CD14-positive monocyte (primary cell): ENCODE data around the gene WDR64. TPM values are rescaled to one million over a fixed set of nuclear protein-coding genes. Genes with fewer than 3 reads are reported as not detected.

ENCODE experiments used
- DNase-seq, 3 donors: peaks; one replicate each; pipeline ENCODE4 v3.0.0-alpha.2; 2011 to 2022
- H2AFZ ChIP-seq: 2 replicates; pipeline ENCODE4 v1.6.0; 2012; ENCODE audit warnings: mild to moderate bottlenecking, low read depth, low read length, inconsistent platforms; ENCODE audit not compliant: insufficient read depth, poor library complexity, severe bottlenecking
- H3K27ac ChIP-seq, 2 donors: 1 replicate in 1 of 2; 2 replicates in 1 of 2; pipeline ENCODE4 v1.5.1; 2012 to 2013; ENCODE audit warnings: low read length in 2 of 2, control low read depth in 1 of 2, inconsistent platforms in 1 of 2, low read depth in 1 of 2, mild to moderate bottlenecking in 1 of 2
- H3K27me3 ChIP-seq, 2 donors: one replicate each; pipeline versions ENCODE4 v1.6.0 to v1.6.1; 2011 to 2013; ENCODE audit warnings: low read length in 2 of 2; ENCODE audit not compliant: control insufficient read depth in 2 of 2, insufficient read depth in 2 of 2
- H3K36me3 ChIP-seq, 2 donors: replicated peaks in 1 of 2; 1 replicate in 1 of 2; 2 replicates in 1 of 2; pipeline versions ENCODE4 v1.5.1 to v1.6.1; 2012 to 2013; ENCODE audit warnings: low read length in 2 of 2, control low read depth in 1 of 2, inconsistent platforms in 1 of 2, mild to moderate bottlenecking in 1 of 2; ENCODE audit not compliant: insufficient read depth in 2 of 2, control insufficient read depth in 1 of 2
- H3K4me1 ChIP-seq, 2 donors: 1 replicate in 1 of 2; 2 replicates in 1 of 2; pipeline versions ENCODE4 v1.5.1 to v1.6.1; 2012 to 2013; ENCODE audit warnings: low read length in 2 of 2, control low read depth in 1 of 2, inconsistent platforms in 1 of 2, mild to moderate bottlenecking in 1 of 2, moderate library complexity in 1 of 2; ENCODE audit not compliant: insufficient read depth in 2 of 2, control insufficient read depth in 1 of 2
- H3K4me2 ChIP-seq: replicated peaks from 2 replicates; pipeline ENCODE3; 2012; ENCODE audit warnings: low read length, moderate library complexity, mild to moderate bottlenecking; ENCODE audit not compliant: poor library complexity, severe bottlenecking; ENCODE audit errors: extremely low read depth
- H3K4me3 ChIP-seq, 3 experiments: fragments of 200-600 bp in 1 of 3; sonication (generic) in 1 of 3; replicated peaks in 1 of 3; 1 replicate in 2 of 3; 2 replicates in 1 of 3; pipeline ENCODE4 v1.5.1; 2011 to 2013; ENCODE audit warnings: low read length in 3 of 3, mild to moderate bottlenecking in 3 of 3, control low read depth in 2 of 3, low read depth in 2 of 3, inconsistent platforms in 1 of 3, moderate library complexity in 1 of 3
- H3K79me2 ChIP-seq: 2 replicates; pipeline ENCODE4 v1.6.0; 2012; ENCODE audit warnings: mild to moderate bottlenecking, control low read depth, inconsistent platforms, low read length, moderate library complexity; ENCODE audit not compliant: insufficient read depth
- H3K9ac ChIP-seq: 2 replicates; pipeline ENCODE4 v1.6.0; 2017; ENCODE audit warnings: low read length, mild to moderate bottlenecking; ENCODE audit not compliant: insufficient read depth, poor library complexity, severe bottlenecking
- H3K9me3 ChIP-seq, 2 donors: replicated peaks in 1 of 2; 1 replicate in 1 of 2; 2 replicates in 1 of 2; pipeline versions ENCODE4 v1.5.1 to v1.6.1; 2012 to 2013; ENCODE audit warnings: low read length in 2 of 2, control low read depth in 1 of 2; ENCODE audit not compliant: control insufficient read depth in 1 of 2, insufficient read depth in 1 of 2
- H4K20me1 ChIP-seq: 2 replicates; pipeline ENCODE4 v1.6.0; 2012; ENCODE audit warnings: mild to moderate bottlenecking, low read length, control low read depth, moderate library complexity; ENCODE audit not compliant: insufficient read depth
- H3K27ac Mint-ChIP-seq, 7 donors: one replicate each; pipeline ENCODE4 v1.8.0; 2020; ENCODE audit warnings: mild to moderate bottlenecking in 7 of 7, mixed read lengths in 7 of 7, moderate library complexity in 6 of 7, inconsistent platforms in 2 of 7
- H3K27me3 Mint-ChIP-seq, 3 donors: one replicate each; pipeline ENCODE4 v1.8.0; 2021 to 2022; ENCODE audit warnings: low read depth in 3 of 3, mild to moderate bottlenecking in 3 of 3, mixed read lengths in 3 of 3, moderate library complexity in 3 of 3, inconsistent platforms in 1 of 3
- H3K36me3 Mint-ChIP-seq, 2 donors: one replicate each; pipeline ENCODE4 v1.8.0; 2020; ENCODE audit warnings: mixed read lengths in 2 of 2, inconsistent platforms in 1 of 2, mild to moderate bottlenecking in 1 of 2
- H3K4me1 Mint-ChIP-seq: one replicate; pipeline ENCODE4 v1.8.0; 2020; ENCODE audit warnings: mild to moderate bottlenecking, mixed read lengths
- H3K4me3 Mint-ChIP-seq, 2 donors: one replicate each; pipeline ENCODE4 v1.8.0; 2020; ENCODE audit warnings: mild to moderate bottlenecking in 2 of 2, mixed read lengths in 2 of 2, moderate library complexity in 1 of 2
- H3K9me3 Mint-ChIP-seq, 7 donors: one replicate each; pipeline ENCODE4 v1.8.0; 2020 to 2022; ENCODE audit warnings: mixed read lengths in 7 of 7, mild to moderate bottlenecking in 6 of 7, moderate library complexity in 6 of 7, inconsistent platforms in 2 of 7
- WGBS: methylation state at CpG from one replicate; pipeline ENCODE4 v1.1.5; 2013; ENCODE audit warnings: missing lambda C conversion rate; ENCODE audit not compliant: insufficient coverage; 5-methylcytosine and 5-hydroxymethylcytosine counted together
- intact Hi-C, 2 donors: fragments of 100-400 bp; cut with micrococcal nuclease; formaldehyde crosslinking; loops; one replicate each; pipeline versions ENCODE4 v1.15.0 to v1.15.1; 2023
- polyA plus RNA-seq, 3 donors: library from polyadenylated mRNA; depleted of rRNA in 1 of 3; unstranded in 2 of 3; stranded (reverse) in 1 of 3; fragments of 300-500 nt in 2 of 3; fragments of >200 nt in 1 of 3; fragmentation: Illumina TruSeq in 2 of 3; gene quantifications; 1 replicate in 2 of 3; 2 replicates in 1 of 3; pipeline ENCODE4 v1.2.3, GENCODE V29; 2012 to 2021
- TF ChIP-seq, protein P1 (sequence below): fragments of 200-600 bp; IDR thresholded peaks from one replicate; pipeline ENCODE4 v1.8.0; 2022; ENCODE audit warnings: antibody characterized with exemption, mild to moderate bottlenecking

The WDR64 gene
- polyA plus RNA-seq, 3 donors: not detected

DNA sequence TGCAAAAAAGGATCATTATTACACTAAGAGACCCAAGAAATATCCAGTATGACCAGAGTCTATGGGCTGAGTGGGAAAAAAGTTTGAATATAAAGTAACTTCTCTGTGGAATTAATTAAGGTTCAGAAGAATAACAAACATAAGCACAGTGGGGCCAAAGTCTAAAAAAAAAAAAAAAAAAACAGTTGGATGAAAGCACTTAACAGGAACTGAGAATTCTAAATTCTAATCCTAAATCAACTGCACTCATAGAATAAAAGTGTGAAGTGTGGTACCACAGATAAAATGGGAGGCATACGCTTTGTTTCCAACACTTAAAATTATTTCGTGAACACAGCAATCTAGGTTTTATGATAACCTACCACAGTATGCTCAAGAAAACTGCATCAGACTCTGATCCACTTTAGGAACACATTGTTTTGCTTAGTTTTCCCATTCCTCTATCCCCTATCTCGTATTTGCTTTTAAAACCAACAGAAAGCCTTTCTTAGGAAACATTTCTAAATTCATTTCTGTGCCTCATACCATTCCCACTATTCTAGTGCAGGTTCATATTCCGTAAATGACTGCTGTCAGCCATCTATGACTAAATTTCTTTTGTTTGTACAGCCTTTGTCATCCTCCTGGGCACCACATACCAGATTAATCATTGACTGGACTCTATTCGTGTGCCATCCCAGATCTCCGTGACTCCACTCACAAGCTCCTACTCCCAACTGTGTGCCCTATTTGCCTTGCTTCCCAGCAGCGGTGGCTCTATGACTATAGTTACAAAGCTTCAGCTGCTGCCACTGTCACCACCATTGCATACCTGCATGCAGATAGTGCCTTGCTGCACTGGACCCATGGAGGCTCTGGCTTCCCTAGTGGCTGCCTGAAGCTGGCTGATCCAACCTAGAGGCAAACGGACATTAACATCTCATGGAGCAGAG is 36.8 kb upstream of the WDR64 start:
- Histone ChIP-seq H3K27ac (no peak overlapping the region), H4K20me1 (no peaks in the 10 kb centered on the region), H3K9me3 (no peaks in the 10 kb centered on the region), H3K79me2 (peaks cover 7% of the 10 kb centered on the region), H3K9ac (no peak overlapping the region), H3K4me3 (no peak overlapping the region), H3K27me3 (no peaks in the 10 kb centered on the region), H3K4me2 (no peak overlapping the region), H3K36me3 (peaks cover 0 to 3% of the 10 kb centered on the region in 2 donors), H2AFZ (no peak overlapping the region), H3K4me1 (peaks cover 11 to 20% of the 10 kb centered on the region in 2 donors)
- H3K4me1 Mint-ChIP-seq: peaks cover 6% of the 10 kb centered on the region
- H3K9me3 Mint-ChIP-seq: no peaks in the 10 kb centered on the region
- peak overlapping the region in 2 of 7 donors; percentile 8 to 22 for H3K27ac Mint-ChIP-seq
- TF ChIP-seq, protein P1, sequence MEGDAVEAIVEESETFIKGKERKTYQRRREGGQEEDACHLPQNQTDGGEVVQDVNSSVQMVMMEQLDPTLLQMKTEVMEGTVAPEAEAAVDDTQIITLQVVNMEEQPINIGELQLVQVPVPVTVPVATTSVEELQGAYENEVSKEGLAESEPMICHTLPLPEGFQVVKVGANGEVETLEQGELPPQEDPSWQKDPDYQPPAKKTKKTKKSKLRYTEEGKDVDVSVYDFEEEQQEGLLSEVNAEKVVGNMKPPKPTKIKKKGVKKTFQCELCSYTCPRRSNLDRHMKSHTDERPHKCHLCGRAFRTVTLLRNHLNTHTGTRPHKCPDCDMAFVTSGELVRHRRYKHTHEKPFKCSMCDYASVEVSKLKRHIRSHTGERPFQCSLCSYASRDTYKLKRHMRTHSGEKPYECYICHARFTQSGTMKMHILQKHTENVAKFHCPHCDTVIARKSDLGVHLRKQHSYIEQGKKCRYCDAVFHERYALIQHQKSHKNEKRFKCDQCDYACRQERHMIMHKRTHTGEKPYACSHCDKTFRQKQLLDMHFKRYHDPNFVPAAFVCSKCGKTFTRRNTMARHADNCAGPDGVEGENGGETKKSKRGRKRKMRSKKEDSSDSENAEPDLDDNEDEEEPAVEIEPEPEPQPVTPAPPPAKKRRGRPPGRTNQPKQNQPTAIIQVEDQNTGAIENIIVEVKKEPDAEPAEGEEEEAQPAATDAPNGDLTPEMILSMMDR: no peak
- H3K27me3 Mint-ChIP-seq: peaks cover 0 to 1% (median 0%) of the 10 kb centered on the region in 3 donors
- H3K4me3 Mint-ChIP-seq: no peak overlapping the region
- DNase-seq: no peak
- intact Hi-C loops: loop anchor here in 1 of 2 donors (10.0 kb wide), 1 partner anchor 229 kb away; the partner anchor contains the start of gene EXO1
- H3K36me3 Mint-ChIP-seq: peaks cover 17 to 18% of the 10 kb centered on the region in 2 donors
- 96% methylated on average over 7 of the region's 8 CpGs for WGBS

DNA sequence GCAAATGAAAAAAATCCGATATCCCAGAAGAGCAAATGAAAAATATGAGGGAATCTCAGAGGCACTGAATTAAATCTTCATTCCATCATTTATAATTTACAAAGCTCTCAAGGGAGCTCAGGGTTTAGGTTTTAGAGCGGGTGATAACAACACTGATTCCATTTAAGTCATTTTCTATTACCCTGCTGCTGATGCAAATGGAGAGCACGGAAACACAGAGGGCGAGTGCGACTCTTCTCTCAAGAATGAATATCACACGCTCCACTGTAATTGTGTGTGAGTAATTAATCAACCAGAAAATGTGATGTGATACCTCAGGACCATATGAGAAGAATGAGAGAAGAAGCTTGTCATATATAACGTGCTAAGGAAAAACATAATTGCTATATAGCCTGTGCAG is 34.7 kb upstream of the WDR64 start:
- intact Hi-C loops: loop anchor here in 1 of 2 donors (10.0 kb wide), 1 partner anchor 227 kb away; the partner anchor contains the start of gene EXO1

More for the DNA sequence above, 34.7 kb upstream of the WDR64 start:
- Histone ChIP-seq H2AFZ (no peak overlapping the region), H3K36me3 (peaks cover 0 to 10% of the 10 kb centered on the region in 2 donors), H3K4me3 (no peak overlapping the region), H3K9me3 (no peaks in the 10 kb centered on the region), H4K20me1 (no peaks in the 10 kb centered on the region), H3K27ac (no peak overlapping the region), H3K79me2 (no peaks in the 10 kb centered on the region), H3K27me3 (no peaks in the 10 kb centered on the region), H3K9ac (no peak overlapping the region), H3K4me1 (peaks cover 3 to 6% of the 10 kb centered on the region in 2 donors), H3K4me2 (no peak overlapping the region)
- WGBS: 100% methylated on average over 2 of the region's 7 CpGs
- DNase-seq: no peak
- H3K4me1 Mint-ChIP-seq: peaks cover 5% of the 10 kb centered on the region
- peaks cover 0 to 1% (median 0%) of the 10 kb centered on the region in 3 donors for H3K27me3 Mint-ChIP-seq
- no peak overlapping the region for H3K4me3 Mint-ChIP-seq
- TF ChIP-seq, protein P1: no peak
- H3K9me3 Mint-ChIP-seq: no peaks in the 10 kb centered on the region
- H3K27ac Mint-ChIP-seq: peak overlapping the region in 1 of 7 donors; percentile 1
- peaks cover 25 to 27% of the 10 kb centered on the region in 2 donors for H3K36me3 Mint-ChIP-seq
